Cerebellar nuclear complex (tissue), 1 donor: ENCODE results near the gene IL32.
"Not testable (repeated sequence)": the region's sequence is repeated elsewhere in the genome, so short reads cannot be mapped to it uniquely, and the experiment has no call there.

Experiments used
- DNase-seq, 2 experiments: peaks; one replicate each; lab custom pipeline; 2025; lab: John Stamatoyannopoulos, UW

IL32 gene

DNA sequence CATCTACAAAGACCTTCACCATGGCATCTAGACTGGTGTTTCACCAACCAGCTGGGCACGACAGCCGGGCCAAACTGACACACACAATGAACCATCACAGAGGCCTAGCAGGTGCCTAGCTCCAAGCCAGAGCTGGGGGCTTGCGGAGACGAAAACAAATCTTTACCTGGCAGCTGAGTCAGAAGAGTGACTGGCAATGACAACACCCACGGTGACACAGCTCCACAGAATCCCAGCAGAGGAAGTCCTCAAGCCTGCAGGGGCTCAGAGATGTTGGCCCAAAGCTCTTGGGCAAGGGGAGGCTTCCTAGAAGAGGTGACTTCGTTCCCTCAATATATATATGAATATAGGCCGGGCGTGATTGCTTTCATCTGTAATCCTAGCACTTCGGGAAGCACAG, 13.9 kb upstream of the IL32 start:
- no peak for DNase-seq

DNA sequence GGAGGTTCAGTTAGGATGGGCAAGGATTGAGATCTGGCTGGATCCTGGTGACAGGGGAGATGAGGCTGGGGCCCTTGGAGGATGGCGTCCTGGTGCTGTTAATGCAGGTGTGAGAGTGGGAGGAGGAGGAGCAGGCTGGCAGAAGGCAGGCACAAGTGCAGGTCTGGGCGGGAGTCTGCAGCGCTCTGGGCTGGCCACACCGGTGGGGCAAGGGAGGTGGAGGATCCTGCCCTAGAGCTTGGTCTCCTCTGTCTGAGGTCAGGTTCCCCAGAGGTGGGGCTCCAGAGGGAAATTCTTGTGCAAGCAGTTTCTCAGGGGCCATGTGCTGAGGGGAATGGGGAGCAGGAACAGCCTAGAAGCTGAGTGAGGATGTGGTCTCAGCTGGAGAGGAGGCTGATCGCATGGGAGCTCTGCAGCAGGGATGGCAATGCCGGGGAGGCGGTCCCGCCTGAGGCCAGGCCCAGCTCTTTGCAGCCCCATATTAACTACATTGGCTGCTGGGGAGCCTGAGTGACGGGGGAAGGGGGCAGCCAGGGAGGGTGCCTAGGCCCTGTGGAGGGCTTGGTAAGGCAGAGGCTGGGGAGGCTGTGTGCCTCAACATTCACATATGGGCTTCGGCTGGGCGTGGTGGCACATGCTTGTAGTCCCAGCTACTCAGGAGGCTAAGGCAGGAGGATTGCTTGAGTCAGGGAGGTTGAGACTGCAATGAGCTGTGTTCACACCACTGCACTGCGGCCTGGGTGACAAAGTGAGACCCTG, 12.7 kb upstream of the IL32 start:
- DNase-seq = not testable (repeated sequence)

DNA sequence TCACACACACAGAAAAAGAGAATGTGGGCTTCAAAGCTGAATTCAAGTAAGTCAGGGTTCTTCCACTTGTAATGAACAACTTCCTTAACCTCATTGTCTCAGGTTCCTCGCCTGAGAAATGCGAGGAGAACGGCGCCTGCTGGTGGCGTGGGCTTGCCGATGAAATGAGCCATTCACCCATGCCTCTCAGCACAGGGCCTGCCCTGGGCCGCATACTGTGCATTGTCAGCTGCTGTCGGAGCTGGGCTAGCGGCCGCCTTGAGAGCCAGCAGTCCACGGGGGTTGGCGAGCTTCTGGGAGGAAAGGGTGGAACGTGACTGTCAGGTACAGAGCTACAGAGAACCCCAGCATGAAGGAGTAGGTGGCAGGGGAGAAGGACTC, 12.1 kb upstream of the IL32 start:
- not testable (repeated sequence) for DNase-seq

DNA sequence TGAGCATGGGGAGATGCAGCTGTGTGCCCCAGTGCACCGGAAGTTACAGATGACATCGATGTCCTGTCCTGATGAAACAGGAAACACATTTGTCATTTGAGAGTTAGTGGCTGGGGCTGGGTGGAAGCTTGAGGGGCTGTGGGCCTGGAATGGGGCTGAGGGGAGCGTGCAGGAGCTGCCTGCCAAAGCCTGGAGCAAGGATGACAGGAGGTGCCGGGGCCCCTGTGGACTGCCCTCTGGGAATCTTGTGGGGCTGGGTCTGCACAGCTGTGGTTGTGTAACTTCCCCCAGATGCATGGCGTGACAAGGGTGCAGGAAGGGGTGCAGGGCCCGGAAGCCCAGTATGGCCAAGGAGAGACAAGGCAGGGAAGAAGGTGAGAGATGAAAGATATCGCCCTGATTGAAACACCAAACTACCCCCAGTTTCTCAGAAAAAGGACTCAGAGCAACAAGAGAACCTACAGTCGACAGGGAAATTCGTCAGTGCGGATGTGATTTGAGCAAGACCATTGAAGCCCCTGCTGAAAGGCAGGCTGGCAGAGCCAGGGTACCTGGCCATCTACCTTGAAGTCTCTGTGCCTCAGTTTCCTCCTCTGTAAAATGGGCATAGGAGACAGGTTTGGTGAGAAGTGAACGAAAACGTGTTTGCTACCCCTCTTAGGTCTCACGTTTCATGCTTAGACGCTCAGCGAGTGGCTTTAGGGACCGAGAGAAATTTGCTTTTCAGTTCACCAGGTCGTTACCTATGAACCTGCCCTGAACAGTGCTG, 10.3 kb upstream of the IL32 start:
- no peak for DNase-seq

DNA sequence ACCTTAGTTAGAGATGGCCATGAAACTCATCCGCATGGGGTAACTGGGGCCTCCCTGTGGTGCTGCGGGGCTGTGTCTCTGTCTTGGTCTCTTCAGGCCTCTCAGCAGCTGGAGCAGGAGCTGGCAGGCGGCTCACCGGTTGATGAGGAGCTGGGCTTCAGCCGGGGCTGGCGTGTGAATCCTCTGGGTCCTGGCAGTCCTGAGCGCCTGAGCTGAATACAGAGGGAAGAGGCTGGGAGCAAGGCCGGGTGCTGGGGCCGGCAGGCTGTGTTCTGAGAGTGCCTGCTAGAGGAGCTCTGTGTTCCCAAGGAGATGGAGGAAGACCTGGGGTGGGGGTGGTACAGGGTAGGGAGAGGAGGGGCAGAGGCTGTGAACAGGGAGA, 9.7 kb upstream of the IL32 start:
- not testable (repeated sequence) for DNase-seq

DNA sequence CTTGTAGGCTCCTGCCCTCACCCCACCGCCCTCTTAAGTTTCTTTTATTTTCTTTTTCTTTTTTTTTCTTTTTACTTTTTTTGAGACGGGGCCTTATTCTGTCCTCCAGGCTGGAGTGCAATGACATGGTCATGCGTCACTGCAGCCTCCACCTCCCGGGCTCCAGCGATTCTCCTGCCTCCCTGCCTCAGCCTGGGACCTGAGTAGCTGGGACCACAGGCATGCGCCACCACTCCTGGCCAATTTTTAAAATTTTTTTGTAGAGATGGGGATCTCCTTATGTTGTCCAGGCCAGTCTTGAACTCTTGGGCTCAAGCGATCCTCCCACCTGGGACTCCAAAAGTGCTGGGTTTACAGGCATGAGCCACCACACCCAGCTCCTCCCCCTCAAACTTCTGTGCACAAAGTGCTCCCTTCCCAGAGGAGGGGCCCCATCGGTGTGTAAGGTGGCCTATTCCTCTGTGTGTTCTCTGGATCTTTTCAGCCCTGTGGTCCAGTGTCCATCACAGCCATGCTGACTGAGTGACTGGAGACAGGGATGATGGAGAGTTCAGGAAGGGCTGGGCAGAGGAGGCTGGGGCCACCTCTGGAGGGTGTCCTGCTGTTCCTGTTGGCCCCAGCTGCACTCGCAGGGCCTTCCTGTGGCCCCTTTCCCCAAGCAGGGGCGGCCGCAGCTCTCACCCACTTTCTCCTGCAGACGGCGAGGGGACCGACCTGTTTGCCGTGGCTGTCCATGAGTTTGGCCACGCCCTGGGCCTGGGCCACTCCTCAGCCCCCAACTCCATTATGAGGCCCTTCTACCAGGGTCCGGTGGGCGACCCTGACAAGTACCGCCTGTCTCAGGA, 8.9 kb upstream of the IL32 start:
- DNase-seq = no peak

DNA sequence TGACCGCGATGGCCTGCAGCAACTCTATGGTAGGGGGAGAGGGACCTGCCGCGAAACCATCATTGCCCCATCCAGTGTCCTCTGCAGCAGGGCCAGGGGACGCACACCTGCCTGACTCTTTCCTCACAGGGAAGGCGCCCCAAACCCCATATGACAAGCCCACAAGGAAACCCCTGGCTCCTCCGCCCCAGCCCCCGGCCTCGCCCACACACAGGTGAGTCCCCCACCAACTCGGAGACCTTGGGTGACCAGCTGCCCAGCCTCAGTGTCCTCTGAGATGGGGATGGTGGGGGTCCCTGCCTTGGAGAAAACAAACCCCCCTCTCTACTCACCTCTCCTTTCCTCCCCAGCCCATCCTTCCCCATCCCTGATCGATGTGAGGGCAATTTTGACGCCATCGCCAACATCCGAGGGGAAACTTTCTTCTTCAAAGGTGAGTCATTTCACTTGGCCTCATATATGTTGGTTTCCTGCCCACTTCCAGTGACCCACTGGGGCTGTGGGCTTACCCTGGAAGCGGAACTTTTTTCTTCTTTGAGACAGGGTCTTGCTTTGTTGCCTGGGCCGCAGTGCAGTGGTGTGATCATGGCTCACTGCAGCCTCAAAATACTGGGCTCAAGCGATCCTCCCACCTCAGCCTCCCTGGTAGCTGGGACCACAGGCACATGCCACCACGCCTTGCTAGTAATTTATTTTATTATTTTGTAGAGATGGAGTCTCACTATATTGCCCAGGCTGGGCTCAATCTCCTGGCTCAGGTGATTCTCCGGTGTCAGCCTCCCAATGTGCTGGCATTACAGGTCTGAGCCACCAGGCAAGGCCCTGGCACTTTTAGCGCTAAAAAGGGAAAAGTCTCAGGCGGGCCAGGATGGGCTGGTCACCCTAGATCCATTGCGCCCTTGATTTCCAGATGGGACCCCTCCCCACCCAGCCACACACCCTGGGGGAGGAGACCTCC, 8.0 kb upstream of the IL32 start:
- DNase-seq = no peak

DNA sequence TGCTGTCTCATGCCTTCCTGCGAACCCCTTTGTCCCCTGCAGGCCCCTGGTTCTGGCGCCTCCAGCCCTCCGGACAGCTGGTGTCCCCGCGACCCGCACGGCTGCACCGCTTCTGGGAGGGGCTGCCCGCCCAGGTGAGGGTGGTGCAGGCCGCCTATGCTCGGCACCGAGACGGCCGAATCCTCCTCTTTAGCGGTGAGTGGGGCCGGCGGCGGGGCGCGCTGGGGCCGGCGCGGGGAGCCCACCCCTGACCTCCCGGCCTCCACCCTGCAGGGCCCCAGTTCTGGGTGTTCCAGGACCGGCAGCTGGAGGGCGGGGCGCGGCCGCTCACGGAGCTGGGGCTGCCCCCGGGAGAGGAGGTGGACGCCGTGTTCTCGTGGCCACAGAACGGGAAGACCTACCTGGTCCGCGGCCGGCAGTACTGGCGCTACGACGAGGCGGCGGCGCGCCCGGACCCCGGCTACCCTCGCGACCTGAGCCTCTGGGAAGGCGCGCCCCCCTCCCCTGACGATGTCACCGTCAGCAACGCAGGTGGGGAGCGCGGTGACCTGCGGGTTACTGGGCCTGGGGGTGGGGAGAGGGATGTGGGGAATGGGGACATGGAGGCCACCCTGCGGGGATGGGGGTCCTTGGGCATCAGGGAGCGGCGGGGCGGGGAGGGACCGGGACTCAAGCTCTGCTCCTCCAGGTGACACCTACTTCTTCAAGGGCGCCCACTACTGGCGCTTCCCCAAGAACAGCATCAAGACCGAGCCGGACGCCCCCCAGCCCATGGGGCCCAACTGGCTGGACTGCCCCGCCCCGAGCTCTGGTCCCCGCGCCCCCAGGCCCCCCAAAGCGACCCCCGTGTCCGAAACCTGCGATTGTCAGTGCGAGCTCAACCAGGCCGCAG, 7.1 kb upstream of the IL32 start:
- DNase-seq = no peak

DNA sequence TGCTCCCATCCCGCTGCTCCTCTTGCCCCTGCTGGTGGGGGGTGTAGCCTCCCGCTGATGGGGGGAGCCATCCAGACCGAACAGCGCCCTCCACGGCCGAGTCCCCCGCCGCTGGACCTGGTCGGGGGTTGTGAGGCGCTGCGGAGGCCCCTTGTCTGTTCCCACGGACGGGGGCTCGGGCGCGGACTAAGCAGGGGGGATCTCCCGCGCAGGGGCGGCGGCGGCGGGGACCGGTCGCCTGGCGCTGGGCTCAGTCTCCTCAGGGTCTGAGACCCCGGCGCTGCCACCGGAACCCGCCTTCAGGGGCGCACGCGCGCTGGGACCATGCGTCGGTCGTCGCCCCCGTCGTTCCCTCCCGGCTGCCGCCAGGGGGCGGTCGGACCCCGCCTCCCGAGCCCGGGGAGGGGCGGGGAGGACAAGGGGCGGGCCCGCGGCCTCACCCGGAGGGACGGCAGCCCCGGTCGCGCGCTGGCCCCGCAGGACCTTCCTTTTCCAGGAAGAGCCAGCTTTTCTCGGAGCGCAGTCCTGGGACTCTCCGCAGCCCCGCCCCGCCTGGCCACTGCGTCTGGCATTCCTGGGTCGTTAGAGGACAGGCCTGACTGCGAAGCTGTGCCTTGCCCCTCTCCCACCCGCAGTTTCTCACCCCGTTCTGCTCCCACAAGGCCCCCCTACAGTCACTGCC, 6.3 kb upstream of the IL32 start:
- peak in 1 of 2 experiments; percentile 23 for DNase-seq

DNA sequence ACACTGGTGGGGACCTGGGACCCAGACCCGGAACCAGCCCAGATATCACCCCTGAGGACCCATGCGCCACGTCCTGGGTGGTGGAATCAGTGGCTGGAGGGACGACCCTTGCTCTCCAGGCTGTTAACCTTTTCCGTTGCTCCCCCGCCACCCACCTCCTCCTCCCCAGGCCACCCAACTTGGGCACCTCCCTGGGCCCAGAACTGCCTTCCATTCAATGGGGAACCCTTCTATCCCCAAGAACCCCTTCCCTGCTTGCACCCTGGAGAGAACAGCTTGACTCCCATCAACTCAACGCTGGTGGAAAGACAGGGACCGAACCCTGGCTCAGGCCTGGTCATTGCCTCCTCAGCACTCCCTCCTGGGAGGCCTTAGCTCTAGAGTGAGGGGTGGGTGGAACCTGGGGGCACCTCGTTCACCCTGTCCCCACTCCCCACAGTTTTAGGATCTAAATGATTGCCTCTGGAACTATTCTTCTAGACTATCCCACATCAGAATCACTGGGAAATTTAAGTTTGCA, 5.7 kb upstream of the IL32 start:
- no peak for DNase-seq

DNA sequence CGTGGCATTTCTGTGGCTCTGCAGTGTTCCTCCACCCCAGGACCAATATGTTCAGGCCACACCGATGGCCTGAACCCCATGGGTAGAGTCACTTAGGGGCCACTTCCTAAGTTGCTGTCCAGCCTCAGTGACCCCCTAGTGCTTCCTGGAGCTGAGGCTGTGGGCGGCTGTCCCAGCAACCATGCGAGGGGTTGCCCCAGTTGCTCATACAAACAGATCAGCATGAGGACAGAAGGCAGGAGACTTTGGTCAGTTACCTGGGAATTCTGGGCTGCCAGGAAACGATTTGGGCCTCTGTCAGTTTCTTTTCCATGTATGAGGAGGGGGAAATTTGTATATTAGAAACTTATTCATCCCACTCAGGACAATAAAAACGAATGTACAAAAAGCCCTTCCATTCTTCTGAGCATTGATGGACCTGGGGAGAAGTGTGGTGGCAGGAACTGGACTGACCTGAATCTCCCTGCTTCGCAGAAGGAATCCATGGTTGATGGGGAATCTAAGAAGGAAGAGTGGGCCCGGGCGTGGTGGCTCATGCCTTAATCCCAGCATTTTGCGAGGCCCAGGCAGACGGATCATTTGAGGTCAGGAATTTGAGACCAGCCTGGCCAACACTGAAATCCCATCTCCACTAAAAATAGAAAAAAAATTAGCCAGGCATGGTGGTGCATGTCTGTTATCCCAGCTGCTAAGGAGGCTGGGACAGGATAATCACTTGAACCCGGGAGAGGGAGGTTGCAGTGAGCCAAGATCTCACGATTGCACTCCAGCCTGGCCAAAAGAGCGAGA, 4.9 kb upstream of the IL32 start:
- DNase-seq = no peak

DNA sequence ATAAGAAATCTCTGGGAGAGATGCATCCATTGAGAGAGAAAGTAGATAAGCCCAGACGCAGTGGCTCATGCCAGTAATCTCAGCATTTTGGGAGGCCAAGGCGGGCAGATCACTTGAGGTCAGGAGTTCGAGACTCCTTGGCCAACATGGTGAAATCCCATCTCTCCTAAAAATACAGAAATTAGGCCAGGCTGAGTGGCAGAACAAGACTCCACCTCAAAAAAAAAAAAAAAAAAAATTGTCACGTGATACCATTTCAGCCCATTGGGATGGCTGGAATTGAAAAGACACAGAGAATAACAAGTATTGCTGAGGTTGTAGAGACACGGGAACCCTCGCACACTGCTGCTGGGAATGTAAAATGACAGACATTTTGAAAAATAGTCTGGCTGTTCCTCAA, 2.9 kb upstream of the IL32 start:
- no peak for DNase-seq

DNA sequence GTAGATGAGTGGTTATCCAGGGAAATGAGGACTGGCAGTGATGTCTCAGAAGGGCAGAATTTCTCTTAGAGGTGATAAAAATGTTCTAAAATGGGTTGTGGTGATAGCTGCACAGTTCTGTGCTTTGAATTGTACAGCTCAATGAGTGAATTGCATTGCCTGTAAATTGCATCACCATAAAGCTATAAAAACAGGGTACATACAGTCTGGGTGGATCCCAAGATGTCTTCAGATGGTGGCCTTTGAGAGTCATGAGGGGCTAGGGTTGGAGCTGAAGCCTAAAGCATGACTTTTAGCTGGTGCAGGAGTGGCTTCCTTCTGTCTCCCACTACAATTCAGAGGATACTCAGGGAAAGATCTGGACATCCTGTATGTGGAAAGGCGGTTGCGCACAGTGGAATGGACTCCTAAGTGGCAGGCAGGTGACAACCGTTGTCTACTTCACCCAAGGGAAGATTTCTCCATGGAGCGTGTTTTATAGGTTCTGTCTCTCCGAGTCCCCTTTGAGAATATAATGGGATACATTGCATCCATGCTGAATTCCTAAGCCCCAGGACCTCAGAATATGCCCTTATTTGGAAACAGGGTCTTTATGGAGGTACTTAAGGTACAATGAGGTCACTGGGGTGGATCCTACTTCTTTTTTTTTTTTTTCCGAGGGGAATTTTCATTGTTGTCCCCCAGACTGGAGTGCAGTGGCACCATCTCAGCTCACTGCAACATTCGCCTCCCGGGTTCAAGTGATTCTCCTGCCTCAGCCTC, 1.6 kb upstream of the IL32 start:
- DNase-seq = no peak

DNA sequence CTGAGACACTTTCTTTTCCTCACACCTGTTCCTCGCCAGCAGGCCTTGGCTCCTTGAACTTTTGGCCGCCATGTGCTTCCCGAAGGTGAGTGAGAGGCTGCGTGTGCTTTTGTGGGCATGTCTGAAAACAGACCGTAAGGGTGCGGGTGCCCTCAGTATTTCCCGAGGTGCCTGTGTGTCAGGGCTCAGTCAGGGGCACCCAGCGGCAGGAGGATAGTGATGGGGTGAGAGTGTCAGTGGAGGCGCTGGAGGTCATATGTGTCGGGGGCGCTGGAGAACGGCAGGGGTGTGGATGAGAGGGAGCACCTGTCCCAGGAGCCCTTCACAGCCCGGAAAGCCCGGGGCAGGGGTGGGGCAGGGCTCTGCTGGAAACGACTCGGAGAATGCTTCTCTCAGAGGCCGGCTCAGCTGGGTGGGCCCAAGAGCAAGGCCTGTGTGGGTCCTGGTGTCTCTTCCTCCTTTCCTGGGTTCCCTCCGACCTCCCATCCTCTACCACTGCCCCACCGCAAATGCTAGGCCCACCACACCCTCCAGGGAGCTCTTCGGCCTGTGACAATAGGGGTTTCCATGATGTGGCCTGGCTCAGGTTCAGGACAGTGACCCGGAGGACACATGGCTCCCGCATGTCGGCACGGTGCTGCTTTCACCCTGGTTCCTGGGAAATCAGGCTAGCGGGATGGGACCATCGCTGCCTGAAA, 451 bp downstream of the IL32 start:
- no peak for DNase-seq

DNA sequence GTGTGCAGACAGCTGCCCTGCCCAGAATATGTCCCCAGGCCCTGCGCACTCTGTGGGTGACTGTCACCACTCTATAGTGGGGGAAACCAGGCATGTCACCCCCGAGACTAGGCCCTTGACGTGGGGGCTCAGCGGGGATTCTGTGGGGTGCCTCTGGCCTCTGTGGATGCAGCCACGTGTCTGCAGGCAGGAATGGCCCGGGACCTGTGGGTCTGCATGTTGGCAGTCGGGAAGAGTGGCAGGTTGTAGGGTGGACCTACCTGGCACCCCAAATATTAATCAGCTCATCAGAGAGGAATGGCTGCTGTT, 954 bp downstream of the IL32 start:
- no peak for DNase-seq

DNA sequence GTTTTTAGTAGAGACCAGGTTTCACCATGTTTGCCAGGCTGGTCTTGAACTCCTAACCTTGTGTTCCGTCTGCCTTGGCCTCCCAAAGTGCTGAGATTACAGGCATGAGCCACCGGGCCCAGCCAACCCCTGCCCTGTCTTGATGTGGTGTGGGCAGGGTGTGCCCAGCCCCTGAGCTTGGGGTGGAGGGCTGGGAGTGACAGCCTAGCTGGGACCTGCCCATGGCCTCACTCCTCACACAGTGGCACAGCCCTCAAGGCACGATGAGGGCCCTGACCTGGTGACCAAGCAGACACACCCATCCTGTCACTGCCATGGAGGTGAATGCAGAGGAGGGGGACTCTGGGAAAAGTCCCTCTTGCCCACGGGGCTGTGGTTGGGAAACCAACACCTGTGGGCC, 3.0 kb downstream of the IL32 start:
- no peak for DNase-seq

DNA sequence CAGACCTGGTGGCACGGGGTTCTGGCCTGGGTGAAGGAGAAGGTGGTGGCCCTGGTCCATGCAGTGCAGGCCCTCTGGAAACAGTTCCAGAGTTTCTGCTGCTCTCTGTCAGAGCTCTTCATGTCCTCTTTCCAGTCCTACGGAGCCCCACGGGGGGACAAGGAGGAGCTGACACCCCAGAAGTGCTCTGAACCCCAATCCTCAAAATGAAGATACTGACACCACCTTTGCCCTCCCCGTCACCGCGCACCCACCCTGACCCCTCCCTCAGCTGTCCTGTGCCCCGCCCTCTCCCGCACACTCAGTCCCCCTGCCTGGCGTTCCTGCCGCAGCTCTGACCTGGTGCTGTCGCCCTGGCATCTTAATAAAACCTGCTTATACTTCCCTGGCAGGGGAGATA, 3.7 kb downstream of the IL32 start:
- DNase-seq = not testable (repeated sequence)
